ENCODE results near the gene NTM.

NTM gene

GRCh38 chr11:132137289-132137980, 767.0 kb downstream of the NTM start:
- no peak for DNase-seq

- DNase-seq: no peak
Observed at GRCh38 chr11:132137981-132138313, 767.5 kb downstream of the NTM start.

GRCh38 chr11:132139181-132139580, 768.8 kb downstream of the NTM start:
- DNase-seq: no peak

- DNase-seq: no peak
Observed at GRCh38 chr11:132140056-132140455, 769.6 kb downstream of the NTM start.

GRCh38 chr11:132142121-132142520, 771.7 kb downstream of the NTM start:
- DNase-seq: peak; percentile 52

- DNase-seq: peak; percentile 94
Observed at GRCh38 chr11:132142554-132142953, 772.1 kb downstream of the NTM start.

- no peak for DNase-seq
Observed at GRCh38 chr11:132147464-132147863, 777.0 kb downstream of the NTM start.

- no peak for DNase-seq
Observed at GRCh38 chr11:132154781-132155180, 784.4 kb downstream of the NTM start.

- peak; percentile 93 for DNase-seq
Observed at GRCh38 chr11:132158091-132158490, 787.7 kb downstream of the NTM start.

GRCh38 chr11:132158696-132159095, 788.3 kb downstream of the NTM start:
- no peak for DNase-seq

GRCh38 chr11:132161403-132162078, 791.1 kb downstream of the NTM start:
- DNase-seq: no peak

- DNase-seq: no peak
Observed at GRCh38 chr11:132168344-132168981, 798.0 kb downstream of the NTM start.

- DNase-seq: no peak
Observed at GRCh38 chr11:132171031-132171430, 800.6 kb downstream of the NTM start.

- DNase-seq: no peak
Observed at GRCh38 chr11:132174362-132175255, 804.2 kb downstream of the NTM start.

GRCh38 chr11:132177106-132177505, 806.7 kb downstream of the NTM start:
- DNase-seq: no peak

- DNase-seq: no peak
Observed at GRCh38 chr11:132184079-132184478, 813.7 kb downstream of the NTM start.

- no peak for DNase-seq
Observed at GRCh38 chr11:132185726-132186592, 815.5 kb downstream of the NTM start.

- DNase-seq: no peak
Observed at GRCh38 chr11:132186699-132187098, 816.3 kb downstream of the NTM start.

GRCh38 chr11:132187386-132187785, 817.0 kb downstream of the NTM start:
- no peak for DNase-seq

GRCh38 chr11:132187814-132188213, 817.4 kb downstream of the NTM start:
- DNase-seq: no peak

- DNase-seq: no peak
Observed at GRCh38 chr11:132196928-132197327, 826.5 kb downstream of the NTM start.

- DNase-seq: peak; percentile 55
Observed at GRCh38 chr11:132200353-132200936, 830.0 kb downstream of the NTM start.

Data from NCI-H510A treated with DMSO at 0.1 percent for 48 hours (cell line).